ENCODE data around the gene TSPAN6.

TSPAN6 gene

DNA sequence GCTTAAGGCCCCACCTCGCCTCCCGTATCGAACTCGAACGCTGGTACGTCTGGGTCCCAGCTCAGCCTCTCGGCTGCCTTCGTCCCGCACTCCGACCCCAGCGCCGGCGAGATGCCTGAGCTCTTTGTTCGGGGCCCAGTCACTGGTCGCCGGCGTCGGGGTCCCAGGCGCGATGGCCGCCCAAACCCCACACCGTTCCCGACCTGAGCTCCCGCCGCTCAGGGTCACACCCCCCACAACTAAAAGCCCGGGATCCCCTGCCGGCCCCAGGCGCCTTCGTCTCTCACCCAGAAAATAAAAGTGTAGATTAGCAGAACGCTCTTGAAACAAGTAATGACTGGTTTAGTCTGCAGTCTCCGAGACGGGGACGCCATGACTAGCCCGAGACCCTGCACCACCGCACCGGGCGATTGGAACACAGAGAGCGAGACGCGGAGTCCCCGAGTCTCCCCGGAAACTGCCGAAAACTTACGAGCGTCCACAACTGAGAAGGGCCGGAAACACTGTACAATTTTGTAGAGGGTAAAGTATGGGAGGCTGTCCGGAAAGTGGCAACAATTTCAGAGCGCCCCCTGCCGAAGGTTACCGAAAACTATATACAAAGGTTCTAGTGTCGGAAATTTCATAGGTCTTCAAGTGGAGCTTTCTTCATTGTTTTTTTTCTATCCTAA is at the start of gene TSPAN6:
TSPAN6 (minus strand) TSS at position 486 of the 671 bp plus-strand sequence; CDS start at position 374, 112 bp downstream.
- peak; percentile 39 for DNase-seq (ENCODE audit: low read depth)

- DNase-seq (ENCODE audit: low read depth) = no peak
Measured at GRCh38 chrX:100685997-100686305, 49.3 kb upstream of the TSPAN6 start.

GRCh38 chrX:100685284-100685996 is 48.8 kb upstream of the TSPAN6 start:
- peak; percentile 27 for DNase-seq (ENCODE audit: low read depth)

DNA sequence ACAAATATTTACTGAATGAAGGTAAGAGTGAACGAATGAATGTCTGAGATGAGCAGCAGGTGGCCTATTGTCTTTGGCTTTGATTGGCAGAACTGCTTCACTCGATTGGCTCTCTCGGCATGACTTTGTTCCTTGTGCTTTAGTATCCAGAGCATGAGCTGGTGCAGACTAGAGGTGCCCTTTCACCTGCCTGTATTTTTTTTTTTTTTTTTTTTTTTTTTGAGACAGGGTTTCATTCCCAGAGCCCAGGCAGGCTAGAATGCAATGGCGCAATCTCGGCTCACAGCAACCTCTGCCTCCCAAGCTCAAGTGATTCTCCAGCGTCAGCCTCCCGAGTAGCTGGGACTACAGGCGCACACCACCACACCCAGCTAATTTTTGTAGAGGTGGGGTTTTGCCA is 46.3 kb upstream of the TSPAN6 start:
- DNase-seq (ENCODE audit: low read depth) = no peak

- DNase-seq (ENCODE audit: low read depth) = no peak
Measured at GRCh38 chrX:100681599-100681998, 45.0 kb upstream of the TSPAN6 start.

GRCh38 chrX:100680756-100681155 is 44.1 kb upstream of the TSPAN6 start:
- no peak for DNase-seq (ENCODE audit: low read depth)

- no peak for DNase-seq (ENCODE audit: low read depth)
Measured at GRCh38 chrX:100677611-100678181, 41.1 kb upstream of the TSPAN6 start.

DNA sequence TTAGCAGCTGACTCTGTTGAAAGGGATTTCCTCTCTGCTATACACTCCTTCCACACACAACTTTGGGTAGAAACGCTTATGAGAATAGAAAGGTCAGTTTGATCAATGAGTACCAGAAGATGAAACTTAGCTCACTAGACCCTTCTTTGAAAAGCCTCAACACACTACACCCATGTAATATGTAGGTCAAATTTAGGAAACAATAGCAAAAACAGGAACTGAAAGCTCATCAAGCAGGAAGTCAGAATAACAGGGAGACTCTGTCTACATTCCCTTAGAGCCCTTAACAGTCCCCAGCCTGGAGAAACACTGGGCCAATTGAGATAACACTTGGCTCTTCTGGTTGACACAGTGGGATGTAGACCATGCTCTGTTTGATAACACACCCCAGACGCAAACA is 38.1 kb upstream of the TSPAN6 start:
- no peak for DNase-seq (ENCODE audit: low read depth)

DNA sequence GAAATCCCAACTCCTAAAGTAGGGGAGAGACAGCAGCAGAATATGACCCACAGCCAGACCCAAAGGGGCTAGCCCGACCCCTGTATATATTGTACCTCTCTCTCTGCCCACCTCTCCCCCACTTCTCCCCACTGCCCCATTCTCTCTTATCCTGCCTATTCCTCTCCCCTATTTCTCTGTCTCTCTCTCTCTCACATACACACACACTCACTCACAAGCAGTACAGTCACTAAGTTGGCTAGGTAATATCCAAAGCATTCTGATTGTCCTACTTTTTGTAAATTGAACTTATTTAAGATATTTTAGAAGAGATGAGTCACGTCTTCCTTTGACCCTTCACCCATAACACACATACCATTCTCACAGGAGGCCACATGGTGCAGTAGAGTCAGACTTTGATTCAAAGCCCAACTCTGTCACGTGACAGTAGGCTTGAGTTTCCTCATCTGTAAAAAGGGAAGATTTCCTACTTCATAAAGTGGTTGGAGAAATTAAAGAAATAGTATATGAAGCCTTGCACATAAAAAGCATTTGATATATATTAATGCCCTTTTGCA is 36.9 kb upstream of the TSPAN6 start:
- no peak for DNase-seq (ENCODE audit: low read depth)

DNA sequence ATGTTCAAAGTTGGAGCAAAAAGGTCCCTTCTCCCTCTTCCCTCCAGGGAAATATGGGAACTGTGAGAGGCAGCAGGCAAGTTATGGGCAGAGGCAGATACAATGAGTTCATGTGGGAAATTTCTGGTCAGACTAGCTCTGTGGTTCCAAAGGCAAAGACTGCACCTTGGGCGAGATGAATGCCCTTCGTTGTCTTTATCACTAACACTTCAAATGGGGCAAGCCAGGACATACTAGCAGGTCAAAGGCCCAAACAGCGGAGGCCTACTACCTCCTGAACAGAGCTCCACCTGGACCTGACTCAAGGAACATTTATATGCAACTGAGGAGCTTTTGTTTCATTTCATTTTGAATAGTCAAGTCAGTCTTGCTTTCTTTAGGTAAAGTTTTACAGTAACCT is 36.4 kb upstream of the TSPAN6 start:
- DNase-seq (ENCODE audit: low read depth) = no peak

DNA sequence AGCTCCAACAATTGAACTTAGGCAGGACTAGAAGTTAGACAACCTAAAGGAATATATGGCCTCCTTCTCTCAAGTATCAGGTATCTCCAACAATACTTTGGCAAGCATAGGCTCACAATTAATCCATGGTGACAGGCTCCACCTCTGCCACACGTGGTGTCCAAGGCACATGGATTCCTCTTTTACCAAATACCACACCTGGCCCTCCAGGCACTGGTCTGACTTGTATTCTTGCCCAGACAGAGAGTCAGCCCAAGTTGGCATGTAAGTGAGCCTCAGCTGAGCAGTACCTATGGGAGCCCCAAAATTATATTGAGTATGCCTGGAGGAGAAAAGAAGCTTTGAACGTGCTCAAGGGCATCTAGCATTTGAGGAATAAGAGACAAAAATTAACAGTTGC is 27.0 kb upstream of the TSPAN6 start:
- DNase-seq (ENCODE audit: low read depth) = no peak

DNA sequence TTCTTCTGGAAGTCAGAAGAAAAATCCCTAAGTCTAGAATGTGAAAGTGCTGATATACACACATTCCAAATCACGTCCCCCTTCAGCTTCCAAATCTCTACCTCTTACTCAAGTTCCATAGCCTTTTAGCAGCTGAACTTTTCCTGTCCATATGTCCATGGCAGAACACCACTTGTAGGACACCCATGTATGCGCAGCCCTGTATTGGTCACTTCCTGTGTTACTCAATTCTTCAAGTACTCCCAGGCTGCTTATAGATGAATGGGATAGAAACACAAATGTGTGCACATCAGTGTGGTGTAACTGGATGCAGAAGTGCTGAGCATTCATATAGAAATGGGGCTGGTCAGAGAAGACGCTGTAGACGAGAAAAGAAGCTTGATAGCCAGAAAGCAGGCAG is 26.2 kb upstream of the TSPAN6 start:
- no peak for DNase-seq (ENCODE audit: low read depth)

GRCh38 chrX:100662170-100662569 is 25.6 kb upstream of the TSPAN6 start:
- no peak for DNase-seq (ENCODE audit: low read depth)

GRCh38 chrX:100659431-100660137 is 23.0 kb upstream of the TSPAN6 start:
- no peak for DNase-seq (ENCODE audit: low read depth)

GRCh38 chrX:100658941-100659381 is 22.4 kb upstream of the TSPAN6 start:
- no peak for DNase-seq (ENCODE audit: low read depth)

DNA sequence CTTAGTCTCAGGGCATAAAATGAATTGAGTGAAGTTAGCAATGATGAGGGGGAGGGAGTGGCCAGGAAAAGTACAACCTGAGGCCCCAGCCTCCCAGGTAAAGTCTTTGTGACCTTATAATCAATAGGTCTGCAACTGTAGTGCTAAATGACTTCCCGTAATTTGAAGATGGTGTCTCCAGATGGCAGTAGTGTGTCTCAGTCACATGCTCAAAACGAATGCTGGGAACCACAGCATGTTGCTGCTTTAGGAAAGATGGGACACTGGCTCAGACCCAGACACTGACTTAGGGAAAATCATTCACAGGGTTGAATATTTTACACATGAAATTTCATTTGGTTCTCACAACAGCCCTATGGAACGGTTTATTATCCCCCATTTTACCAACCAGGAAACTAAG is 17.7 kb upstream of the TSPAN6 start:
- DNase-seq (ENCODE audit: low read depth) = no peak

- DNase-seq (ENCODE audit: low read depth) = no peak
Measured at GRCh38 chrX:100652266-100652665, 15.7 kb upstream of the TSPAN6 start.

- no peak for DNase-seq (ENCODE audit: low read depth)
Measured at GRCh38 chrX:100650841-100651240, 14.2 kb upstream of the TSPAN6 start.

DNA sequence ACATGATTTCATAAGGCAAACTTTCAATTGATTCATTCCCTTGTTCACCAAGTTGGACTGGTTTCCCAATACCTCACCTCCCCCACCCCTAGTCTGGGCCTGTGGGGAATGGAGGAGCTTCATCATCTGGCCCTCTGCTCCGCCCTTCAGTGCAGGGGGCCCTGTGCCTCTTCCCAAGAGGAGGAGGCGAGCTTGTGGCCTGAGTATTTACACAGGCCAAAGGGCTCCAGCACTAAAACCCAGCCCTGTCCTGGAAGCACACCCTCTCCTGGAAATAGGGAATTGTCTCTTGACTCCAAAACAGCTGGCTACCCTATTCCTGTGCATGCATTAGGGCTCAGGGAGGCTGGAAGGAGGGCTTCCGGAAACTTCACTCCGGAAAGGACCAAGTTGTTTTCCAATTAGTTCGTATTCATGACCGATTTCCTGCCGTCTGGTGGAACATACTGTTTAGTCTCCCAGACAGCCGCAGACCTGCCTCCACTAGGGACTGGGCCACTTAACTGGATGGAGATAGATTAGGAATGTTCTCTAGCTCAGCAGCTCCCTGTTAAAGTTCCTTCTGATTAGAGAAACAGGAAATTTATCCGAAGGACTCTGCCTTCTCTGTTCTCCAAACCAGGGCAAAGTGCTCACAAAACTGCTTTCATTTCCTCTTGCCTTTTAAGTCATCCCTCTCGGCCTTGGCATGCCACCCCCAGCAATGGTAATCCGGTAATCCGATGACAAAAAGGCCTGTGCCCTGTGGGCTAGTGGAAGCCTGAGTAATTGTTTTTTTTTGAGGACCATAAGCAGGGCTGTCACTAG is 13.1 kb upstream of the TSPAN6 start:
- DNase-seq (ENCODE audit: low read depth) = no peak

DNA sequence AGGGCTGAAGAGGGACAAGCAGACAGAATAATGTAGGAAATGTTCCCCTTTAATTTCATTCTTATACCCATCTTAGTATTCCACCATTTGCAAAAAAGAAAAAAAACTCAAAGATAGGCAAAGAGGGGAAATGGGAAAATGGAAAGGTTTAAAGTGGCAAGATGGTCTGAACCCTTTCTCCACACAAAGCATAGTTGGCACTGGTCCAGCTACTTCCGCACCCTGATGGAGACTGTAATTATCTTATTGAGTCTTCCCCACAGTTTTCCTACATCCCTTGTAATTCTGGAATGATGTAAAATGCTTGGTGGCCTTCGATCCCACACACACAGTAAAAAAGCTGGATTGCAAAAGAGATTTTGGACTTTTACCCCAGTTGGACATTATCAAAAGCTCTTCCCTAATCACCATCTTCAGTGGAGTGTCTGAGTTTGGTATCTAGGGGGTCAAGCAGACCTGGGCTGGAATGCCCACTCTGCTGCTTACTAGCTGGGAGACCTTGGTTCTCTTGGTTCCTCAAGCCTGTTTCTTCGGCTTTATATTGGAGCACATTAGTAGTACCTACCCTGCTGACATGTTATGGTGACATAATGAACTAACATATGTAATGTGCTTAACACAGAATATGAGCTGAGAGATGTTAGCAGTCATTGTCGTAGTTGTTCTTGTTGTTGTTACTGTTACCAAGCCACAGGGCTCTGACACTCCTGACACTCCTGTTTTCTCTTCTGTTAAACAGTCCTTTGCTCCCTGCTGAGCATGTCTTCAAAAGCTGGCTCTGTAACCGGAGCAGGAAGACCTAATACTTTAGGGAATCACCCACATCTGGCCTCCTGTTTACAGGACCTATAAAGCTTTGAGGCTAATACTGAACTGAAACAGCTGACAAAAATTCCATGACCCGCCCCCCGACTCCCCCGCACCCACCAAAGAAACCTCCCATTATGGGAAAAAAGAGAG is 12.1 kb upstream of the TSPAN6 start:
- no peak for DNase-seq (ENCODE audit: low read depth)

GRCh38 chrX:100647739-100648138 is 11.1 kb upstream of the TSPAN6 start:
- DNase-seq (ENCODE audit: low read depth) = no peak

Data from stimulated activated CD8-positive, alpha-beta memory T cell treated with anti-CD3 and anti-CD28 coated beads, Interleukin-12 subunit alpha, Interleukin-12 subunit beta, amount 100 ng/mL, for 1 hour (primary cell).